H1 (cell line): ENCODE data around the gene ATXN1L.
"Not testable (repeated sequence)": the region's sequence is repeated elsewhere in the genome, so short reads cannot be mapped to it uniquely, and the experiment has no call there.

Source experiments
- ATF2 ChIP-seq: IDR thresholded peaks from 2 replicates; pipeline ENCODE4 v1.6.1; 2012; ENCODE audit warnings: low read length, inconsistent platforms
- ATF3 ChIP-seq: IDR thresholded peaks from 2 replicates; pipeline ENCODE4 v1.6.1; 2011; ENCODE audit warnings: low read depth, mild to moderate bottlenecking, low read length; ENCODE audit not compliant: insufficient read depth
- CEBPB ChIP-seq: IDR thresholded peaks from 2 replicates; pipeline ENCODE4 v1.6.1; 2012; ENCODE audit warnings: low read depth, low read length
- CTCF ChIP-seq, 3 experiments: IDR thresholded peaks; 1 replicate in 2 of 3; 2 replicates in 1 of 3; pipeline versions ENCODE4 v1.5.1 to v1.6.1; 2011; ENCODE audit warnings: low read length in 3 of 3, mild to moderate bottlenecking in 3 of 3, inconsistent platforms in 2 of 3, low read depth in 1 of 3, moderate library complexity in 1 of 3; ENCODE audit not compliant: insufficient read depth in 1 of 3; ENCODE audit errors: control extremely low read depth in 1 of 3
- EGR1 ChIP-seq: IDR thresholded peaks from 2 replicates; pipeline ENCODE4 v1.6.1; 2011; ENCODE audit warnings: low read depth, low read length, borderline replicate concordance
- EP300 ChIP-seq, 2 experiments: IDR thresholded peaks; 1 replicate in 1 of 2; 2 replicates in 1 of 2; pipeline ENCODE4 v1.6.1; 2011 to 2012; ENCODE audit warnings: low read depth in 2 of 2, low read length in 2 of 2, mild to moderate bottlenecking in 2 of 2, borderline replicate concordance in 1 of 2, inconsistent platforms in 1 of 2, moderate library complexity in 1 of 2
- POLR2A ChIP-seq, 2 experiments: IDR thresholded peaks; 1 replicate in 1 of 2; 2 replicates in 1 of 2; pipeline ENCODE4 v1.6.1; 2011; ENCODE audit warnings: low read depth in 2 of 2, low read length in 2 of 2, mild to moderate bottlenecking in 2 of 2; ENCODE audit errors: control extremely low read depth in 1 of 2
- SIRT6 ChIP-seq: IDR thresholded peaks from one replicate; pipeline ENCODE4 v1.7.1; 2012; ENCODE audit warnings: low read length, inconsistent platforms
- SP2 ChIP-seq: IDR thresholded peaks from 2 replicates; pipeline ENCODE4 v1.6.1; 2012; ENCODE audit warnings: mild to moderate bottlenecking, low read length, inconsistent platforms
- YY1 ChIP-seq: IDR thresholded peaks from 2 replicates; pipeline ENCODE4 v1.6.1; 2011; ENCODE audit warnings: low read depth, mild to moderate bottlenecking, low read length

GRCh38 chr16:71867175-71867574 is 21.4 kb downstream of the ATXN1L start:
- TF ChIP-seq CTCF (IDR thresholded peaks at IDR 0.05; ENCODE audit: control extremely low read depth in 1 of 3, insufficient read depth in 1 of 3, low read depth in 1 of 3, low read length in 3 of 3); ATF3; EGR1; SP2; EP300 (IDR thresholded peaks at IDR 0.05; ENCODE audit: borderline replicate concordance in 1 of 2, low read depth in 2 of 2, low read length in 2 of 2); CEBPB; SIRT6; ATF2; POLR2A (IDR thresholded peaks at IDR 0.05; ENCODE audit: control extremely low read depth in 1 of 2, low read depth in 2 of 2, low read length in 2 of 2); YY1: not testable (repeated sequence)
